T follicular helper cell (primary cell): Measurements from ENCODE around the gene NNT.

Experiments used
- DNase-seq: peaks from one replicate; pipeline ENCODE4 v3.0.0-alpha.2; 2020; ENCODE audit warnings: low read depth

NNT gene

DNA sequence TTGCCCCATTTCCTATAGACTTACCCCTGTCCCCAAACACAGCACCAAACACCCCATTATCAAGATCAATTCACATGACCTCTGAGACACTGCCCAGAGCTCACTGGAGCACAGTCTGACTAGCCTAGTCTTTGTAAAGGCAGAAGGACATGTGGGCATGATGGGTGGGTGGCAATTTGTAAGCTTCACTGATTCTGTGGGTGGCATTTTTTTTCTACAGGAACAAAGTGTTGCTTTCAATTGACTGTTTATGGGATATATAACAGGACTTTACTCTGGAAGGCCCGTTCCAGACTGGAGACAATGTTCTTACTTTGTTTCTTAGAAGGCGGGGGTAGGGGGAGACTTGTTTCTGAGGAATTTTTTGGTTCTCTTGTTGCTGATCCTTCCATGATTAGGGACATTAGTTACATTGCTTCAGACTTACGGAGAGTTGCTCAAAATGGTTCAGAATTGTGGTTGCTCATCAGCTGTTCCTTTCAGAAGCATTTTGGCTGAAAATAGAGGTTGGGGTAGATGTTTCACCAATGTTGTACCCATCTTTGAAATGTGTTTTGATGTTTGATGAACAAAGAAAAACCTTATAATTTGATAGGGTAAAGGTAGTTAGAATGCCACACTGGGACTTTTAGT is 20.2 kb downstream of the NNT start:
- DNase-seq, result no peak

DNA sequence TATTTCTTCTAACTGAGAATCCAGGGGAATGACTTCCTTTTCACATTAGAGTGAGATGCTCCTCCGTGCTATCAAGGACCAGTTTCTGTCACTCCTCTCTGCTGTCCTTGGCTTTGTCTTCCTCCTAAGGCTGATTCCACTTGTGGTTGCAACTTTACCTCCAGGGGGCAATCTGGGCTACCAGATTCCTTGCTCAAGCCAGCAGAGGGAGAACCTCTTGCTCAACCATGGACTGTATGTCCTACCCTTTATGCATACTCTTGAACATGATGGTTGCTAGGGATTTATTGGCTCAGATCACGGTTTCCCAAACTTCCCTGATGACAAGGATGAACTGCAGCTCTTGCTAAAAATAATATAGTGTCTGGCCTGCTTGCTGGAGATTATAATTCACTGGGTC is 24.0 kb downstream of the NNT start:
- DNase-seq, result no peak

DNA sequence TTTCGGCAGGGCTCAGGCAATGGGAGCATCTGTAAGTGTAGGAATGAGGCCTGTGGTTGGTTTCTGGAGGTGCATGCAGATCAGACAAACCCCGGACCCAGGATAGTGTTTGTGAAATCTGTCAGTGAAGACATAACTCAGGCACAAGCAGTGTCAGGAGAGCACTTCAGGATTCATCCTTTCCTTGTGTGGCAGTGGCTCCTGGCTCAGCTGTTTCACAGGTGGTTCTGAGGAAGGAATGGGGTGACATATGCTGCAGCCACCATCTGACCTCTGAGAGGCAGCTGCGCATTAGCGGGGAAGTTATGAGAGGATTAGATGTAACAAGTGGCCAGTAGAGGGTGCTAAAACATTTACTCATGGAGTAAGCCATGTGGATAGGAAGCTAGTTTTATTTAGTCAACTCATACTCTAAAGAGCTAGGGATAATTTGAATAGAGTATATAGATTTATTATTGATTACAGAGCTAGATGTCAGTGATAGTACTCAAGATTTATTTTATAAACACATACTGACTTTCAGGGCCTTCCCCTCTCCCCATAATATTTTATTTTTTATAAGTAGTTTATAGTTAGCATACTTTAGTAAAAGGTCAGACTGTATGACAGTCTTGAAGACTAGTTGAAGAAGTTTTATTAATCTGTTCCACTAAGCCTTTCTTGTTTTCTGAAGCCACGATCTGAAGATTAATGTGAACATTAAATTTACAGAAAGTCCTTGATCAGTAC is 28.4 kb downstream of the NNT start:
- DNase-seq, result no peak

DNA sequence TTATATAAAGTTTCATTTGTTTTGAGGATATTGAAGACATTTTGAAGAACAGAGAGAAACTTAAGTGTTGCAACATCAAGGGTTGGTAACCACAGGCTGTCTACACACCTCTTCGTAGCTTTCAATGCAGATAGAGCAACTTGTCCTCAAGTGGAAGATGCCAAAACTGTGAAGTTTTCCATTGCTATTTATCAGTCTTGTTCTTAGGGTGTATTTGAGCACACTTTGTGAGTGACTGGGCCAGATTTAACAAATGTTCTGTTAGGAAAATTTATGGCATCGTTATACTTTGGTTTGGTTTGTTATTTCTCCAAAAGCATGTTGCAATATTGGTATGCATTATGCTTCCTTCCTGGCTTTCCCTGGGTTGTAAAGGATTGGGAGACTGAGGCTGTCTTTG is 31.6 kb downstream of the NNT start:
- DNase-seq, result no peak

DNA sequence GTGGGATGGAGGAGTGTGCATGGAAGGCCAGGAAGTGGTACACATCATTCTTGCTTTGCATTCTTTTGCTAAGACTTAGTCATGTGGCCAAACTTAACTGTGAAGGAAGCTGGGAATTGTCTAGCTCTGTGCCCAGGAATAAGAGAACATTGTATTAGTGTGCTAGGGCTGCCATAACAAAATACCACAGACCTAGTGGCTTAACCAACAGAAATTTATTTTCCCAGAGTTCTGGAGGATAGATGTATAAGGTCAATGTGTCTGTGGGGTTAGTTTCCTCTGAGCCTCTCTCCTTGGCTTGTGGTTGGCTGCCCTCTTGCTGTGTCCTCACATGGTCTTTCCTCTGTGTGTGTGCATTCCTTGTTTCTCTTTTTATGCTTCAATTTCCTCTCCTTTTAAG is 32.4 kb downstream of the NNT start:
- no peak for DNase-seq

DNA sequence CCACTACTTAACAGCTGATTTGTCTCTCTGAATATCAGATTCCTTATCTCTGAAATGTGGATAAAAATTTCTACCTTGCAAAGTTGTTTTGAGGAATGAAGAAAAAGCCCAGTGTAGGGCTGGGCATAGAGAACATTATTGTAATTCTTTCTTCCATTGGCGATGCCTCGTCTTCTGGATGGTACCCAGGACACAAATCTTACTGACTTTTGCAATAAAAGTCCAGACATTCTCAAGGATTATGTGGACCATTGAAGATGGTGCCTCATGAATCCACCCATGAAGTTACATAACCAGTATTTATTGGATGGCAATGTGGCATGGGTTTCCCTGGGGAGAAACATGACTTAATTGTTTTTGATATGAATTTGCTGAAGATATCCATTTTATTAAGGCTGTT is 33.1 kb downstream of the NNT start:
- no peak for DNase-seq

DNA sequence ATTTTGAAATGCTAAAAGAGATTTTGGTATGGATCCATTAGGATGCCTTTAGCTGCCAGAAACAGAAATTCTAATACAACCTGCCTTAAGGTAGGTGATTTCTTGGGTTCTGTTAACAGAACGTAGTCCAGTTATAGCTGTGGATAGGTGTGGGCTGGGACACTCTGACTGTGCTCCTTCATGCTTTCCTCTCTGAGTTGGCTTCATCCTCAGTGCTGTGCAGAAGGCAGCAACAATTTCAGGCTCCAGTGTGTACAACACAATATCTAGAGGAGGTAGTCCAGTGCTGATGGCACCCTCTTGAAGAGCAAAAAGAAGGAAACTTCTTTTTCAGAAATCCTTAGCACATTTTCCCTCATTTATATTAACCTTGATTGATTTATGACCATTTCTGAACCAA is 34.4 kb downstream of the NNT start:
- DNase-seq, result no peak

DNA sequence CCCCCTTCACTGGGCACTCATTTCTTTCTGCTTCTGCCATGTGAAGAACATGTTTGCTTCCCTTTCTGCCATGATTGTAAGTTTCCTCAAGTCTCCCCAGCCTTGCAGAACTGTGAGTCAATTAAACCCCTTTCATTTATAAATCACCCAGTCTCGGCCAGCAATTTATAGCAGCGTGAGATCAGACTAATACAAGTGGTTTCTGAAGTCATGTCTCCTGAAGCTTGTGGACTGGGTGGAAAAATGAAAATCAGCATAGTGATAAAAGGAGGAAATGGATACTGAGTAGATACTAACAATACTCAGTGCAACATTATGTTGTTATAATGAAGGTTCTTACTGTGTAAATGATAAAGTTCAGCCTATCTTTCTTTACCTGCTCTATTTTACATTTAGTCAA is 35.1 kb downstream of the NNT start:
- no peak for DNase-seq

DNA sequence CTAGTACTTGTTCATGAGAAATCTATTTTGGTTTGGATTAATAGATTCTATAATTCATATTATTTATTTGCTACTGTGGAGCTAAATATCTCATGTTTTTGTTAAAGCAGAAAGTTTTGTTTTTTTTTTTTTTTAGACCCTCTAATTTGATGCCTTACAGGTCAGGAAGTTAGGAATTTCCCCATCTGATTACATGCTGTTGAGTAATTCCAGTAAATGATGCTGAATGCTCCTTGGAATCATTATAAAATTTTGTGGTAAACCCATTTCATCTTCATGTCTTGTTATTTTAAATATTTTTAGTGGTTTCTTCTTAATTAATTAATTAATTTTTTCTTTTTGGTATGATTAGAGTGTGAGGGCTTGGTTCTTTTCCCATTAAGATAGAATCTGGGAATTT is 35.6 kb downstream of the NNT start:
- no peak for DNase-seq

DNA sequence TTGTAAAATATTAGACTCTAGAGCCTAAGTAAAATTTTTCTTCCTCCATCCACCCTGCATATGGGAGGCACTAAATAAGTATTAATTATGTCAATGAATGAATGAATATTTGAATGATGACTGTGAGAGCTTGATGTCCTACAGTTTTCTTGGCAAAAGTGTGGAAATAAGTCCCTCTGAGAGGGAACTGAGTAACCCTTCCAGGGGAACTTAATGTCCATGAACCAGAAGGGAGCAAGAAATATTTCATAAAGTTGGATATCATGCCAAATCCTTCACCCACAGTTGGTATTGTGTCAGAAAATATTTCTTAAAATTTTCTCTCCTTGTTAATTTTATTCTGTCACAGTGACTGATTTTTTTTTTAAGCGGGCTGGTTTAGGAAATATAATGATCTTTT is 36.6 kb downstream of the NNT start:
- DNase-seq, result no peak

DNA sequence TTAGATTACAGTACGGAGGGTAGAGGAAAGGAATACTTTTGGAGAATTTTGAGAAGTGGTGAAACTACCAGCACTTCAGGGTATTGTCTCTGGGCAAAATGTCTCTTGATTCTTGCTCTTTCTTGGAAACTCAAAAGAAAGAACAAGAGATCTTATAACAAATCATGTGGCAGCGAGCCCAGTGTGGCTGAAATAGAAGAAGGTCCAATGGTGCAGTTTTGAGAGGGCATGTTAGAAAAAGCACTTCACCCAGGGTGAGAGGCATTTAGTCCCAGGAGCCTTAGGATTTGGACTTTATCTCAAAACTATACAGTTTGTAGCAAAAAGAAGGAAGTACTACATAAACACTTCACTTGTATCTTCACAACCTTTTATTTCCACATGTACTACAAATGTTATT is 39.4 kb downstream of the NNT start:
- no peak for DNase-seq

DNA sequence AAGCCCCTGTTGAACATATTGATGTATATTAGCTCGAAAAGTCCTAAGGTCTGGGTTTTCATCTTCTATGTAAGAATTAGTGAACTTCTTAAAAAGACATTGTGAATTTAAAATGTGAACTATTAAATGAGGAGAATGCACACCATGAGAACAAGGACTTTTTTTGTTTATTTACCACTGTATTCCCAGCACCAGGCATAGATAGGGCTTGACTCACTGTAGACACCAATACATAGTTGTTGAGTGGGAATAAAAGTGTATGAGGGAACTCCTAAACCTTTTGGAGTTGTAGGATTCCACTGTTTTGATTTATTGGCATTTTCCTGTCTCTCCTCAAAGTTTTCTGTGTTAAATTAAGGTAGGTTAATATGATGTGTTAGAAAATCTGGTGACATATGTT is 40.3 kb downstream of the NNT start:
- DNase-seq, result no peak

DNA sequence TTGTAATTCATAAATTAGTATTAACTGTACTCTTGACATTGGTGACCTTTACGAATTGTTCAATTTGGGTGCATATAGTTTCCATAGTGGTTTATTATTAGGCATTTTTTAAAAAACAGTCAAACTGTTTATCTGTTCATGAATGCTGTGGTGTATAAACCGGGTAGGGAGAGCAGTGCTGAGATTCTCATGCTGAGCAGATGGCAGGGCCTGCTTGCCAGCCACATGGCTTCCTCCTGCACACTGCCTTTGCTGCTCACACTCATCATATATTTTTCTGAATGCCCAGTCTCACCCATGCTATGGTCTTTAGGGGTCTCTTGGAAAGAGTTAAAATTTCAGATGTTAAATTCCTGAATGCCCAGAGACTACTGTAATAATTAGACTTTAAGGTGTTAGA is 40.8 kb downstream of the NNT start:
- DNase-seq, result no peak

DNA sequence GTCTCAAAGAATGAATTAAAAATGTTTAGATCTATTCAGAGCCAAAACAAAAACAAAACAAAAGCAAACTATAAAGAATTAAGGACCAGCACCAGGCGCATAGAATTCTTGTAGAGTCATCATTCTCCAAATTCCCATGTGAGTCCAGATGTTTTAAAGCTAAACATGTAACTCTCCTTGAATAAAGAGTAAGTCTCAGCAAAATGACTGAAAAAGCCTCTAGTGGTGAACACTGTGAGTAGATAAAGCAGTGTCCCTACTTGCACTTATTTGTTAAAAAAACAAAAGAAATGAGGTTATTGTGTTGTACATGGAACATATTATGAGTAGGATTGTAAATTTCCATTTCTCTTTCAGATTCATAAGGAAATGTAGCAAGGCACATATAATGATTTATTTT is 44.0 kb downstream of the NNT start:
- no peak for DNase-seq

DNA sequence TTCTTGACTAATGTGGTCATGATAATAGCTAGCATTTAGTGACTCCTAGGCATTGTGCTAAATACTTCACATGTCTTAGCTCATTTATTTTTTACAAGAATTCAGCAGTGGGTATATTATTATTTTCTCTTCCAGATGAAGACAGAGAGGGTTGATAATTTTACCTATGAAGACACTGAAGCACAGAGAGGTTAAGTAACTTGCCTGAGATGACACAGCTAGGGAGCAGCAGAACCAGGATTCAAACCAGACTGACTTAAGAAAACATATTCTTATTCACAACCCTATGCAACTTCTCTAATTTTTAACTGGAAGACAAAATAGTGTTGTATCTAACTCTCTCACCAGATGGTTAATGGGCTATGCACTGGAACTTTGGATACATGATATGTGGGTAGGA is 44.8 kb downstream of the NNT start:
- no peak for DNase-seq

DNA sequence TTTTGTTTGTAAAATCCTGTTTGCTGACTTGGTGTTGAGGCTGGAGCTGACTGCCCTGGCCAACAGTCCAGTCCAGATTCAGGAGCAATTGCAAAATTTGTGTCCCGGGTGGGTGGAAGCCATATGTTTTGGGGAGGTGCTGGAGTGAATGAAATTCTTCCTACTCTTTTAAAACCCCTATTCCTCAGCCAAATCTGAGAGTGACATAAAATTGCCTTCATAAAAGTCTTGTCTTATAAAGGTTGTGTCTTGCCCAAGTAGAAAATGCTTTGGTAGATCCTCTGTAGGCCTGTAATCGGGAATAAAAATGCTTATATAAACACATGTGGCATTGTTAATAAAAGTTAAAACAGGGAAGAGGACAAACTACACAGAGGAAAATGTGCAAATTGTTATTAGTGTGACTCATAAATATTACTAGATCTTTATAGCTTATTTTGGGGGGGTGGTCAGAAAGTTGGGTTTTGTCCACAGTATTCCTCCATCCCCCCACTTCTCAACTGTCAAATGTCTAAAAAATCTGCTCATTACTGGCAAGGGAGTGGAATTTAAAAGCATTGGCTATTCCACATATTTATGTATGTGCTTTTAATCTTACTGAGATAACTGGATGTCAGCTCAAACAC is 45.6 kb downstream of the NNT start:
- DNase-seq, result no peak

DNA sequence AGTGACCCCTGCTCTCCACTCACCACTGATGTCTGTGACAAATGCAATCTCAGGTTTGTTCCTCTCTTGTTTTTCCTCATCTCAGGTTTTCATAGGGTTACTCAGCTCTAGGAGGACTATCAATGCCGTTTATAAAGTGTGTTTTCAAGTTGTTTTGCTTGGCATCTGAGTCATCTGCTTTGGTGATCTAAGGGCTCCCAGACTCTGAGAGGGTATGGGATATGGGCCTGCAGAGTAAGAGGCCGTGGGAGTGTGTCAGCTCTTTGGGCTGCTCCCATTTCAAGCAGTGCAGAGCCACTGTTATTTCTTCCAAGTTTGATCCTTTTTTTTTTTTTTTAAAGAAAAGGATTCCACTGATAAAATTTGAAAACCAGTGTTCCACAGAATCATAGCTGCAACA is 46.3 kb downstream of the NNT start:
- no peak for DNase-seq

DNA sequence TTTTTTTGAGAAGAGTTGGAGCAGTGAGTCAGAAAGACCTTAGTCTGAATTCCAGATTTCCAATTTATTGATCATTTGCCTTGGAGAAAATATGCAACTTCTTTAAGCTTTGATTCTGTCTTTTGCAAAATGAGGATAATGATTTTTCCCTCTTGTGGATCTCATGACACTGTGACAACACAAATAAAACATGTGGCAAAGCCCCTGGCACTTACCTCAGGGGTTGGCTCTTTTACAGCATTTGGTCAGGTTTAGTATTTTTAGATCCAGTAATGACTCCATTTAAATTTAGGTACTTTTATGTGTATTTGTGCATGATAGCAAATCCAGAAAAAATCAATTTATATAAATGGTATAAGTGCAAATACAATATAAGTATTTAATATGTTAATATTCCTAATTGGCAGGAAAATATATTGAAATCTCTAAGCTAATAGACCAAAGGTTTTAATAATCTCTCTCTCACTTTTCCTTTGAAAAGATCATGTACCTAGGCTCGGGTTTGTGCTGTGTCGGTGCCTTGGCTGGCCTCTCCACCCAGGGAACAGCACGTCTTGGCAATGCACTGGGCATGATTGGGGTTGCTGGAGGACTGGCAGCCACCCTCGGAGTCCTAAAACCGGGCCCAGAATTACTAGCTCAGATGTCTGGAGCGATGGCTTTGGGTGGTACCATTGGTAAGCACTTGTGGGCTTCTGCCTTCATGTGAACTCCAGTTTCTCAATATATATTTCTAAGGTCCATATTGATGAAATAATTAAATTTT is 49.7 kb downstream of the NNT start:
- DNase-seq, result no peak

DNA sequence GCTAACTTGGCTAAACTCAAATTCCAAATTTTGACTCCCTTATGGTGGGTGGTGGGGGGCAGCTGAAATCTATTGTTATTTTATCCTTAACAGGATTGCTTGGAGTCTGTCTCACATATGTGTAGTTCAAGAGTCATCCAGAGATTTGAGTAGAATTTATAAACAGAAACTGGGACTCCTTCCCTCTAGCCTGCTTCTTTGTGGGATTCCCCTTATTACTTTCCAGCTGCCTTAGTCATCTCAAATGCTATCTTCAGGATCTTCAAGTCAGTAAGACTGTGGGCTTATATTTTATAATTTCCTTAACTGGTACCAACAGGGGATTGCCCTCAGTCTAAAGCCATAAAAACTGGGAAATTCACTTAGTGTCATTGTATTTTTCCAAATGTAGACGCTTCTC is 55.5 kb downstream of the NNT start:
- no peak for DNase-seq

DNA sequence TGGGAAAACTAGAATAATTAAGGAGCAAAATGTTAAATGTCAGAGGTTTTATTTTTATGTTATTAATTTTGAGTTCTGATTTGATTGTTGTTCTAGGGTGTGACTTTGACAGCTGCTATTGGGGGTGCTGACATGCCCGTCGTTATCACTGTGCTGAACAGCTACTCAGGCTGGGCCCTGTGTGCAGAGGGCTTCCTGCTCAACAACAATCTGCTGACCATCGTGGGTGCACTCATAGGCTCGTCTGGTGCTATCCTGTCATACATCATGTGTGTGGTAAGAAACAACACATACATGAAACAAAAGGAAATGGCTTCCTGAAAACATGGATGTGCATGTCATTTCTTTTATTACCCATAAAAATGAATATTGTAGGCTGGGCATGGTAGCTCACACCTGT is 56.1 kb downstream of the NNT start:
- no peak for DNase-seq

DNA sequence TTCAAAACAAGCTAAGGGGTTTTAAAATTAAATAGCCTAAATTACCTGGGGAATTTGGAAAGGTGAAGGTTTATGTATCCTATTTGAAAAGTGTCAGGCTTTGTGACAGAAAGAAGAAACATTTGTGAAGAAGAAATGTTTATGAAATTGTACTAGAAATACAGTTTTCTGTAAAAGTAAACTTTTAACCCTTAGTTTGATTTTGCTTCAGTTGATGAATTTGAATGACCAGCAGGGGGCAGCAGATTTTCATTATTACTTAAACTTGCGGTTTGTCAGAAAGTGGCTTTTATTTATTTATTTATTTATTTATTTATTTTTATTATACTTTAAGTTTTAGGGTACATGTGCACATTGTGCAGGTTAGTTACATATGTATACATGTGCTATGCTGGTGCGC is 58.1 kb downstream of the NNT start:
- no peak for DNase-seq

DNA sequence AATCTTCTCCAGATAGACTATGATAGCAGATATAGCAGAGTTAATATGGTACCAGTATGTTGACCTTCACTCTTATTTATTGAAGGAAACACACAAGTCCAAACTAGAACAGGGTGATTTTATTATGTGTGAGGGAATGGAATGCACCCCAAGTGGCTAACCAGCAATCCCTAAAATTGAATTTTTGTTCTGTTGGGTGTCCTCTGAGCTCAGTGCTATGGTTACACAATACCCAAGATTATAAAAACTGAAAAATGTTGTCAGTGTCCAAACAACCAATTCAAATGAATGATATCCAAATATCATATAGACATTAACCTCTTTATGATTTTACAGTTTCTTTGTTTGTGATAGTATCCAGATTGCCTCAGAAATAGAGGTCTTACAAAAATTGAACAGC is 60.9 kb downstream of the NNT start:
- no peak for DNase-seq

DNA sequence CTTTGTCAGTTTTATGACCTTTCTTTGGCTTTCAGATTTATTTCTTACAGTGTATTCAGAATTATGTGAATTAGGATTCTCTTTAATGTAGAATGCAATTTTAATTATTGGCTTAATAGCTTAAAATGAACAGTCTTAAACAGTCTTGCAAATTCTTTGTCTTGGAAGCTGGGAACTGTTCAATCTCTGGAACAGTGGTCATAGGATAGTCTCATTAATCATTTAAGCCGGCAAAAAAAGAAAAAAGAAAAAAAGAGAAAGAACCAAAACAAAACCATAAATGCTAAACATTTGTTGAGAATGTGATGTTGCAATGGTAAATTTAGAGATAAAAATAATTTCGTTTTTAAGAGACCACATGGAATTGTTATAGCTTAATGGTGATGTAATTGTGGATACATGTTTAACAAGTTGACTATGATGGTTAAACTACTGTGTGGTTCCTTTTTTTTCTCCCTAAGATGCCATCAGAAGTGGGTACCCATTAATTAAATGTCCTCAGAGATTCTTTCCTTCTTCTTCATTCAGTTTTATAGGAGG is 61.6 kb downstream of the NNT start:
- no peak for DNase-seq
